Measurements from ENCODE around the gene EVC2. TPM values are rescaled to one million over a fixed set of nuclear protein-coding genes. Genes with fewer than 3 reads are reported as not detected.

Gene EVC2
- total RNA-seq, 1 donor: 9.9 TPM

GRCh38 chr4:5553801-5554200, 154.6 kb downstream of the EVC2 start:
- H3K4me3 ChIP-seq (ENCODE audit: low read depth, low read length): no peak overlapping the region
- peak; percentile 42 for DNase-seq (ENCODE audit: low read depth)
- TF ChIP-seq CTCF (IDR thresholded peaks at IDR 0.05; ENCODE audit: insufficient read depth, low read depth, low read length): no peak

- no peak for DNase-seq (ENCODE audit: low read depth)
- TF ChIP-seq CTCF (IDR thresholded peaks at IDR 0.05; ENCODE audit: insufficient read depth, low read depth, low read length): no peak
- no peak overlapping the region for H3K4me3 ChIP-seq (ENCODE audit: low read depth, low read length)
Measured at GRCh38 chr4:5552451-5552850, 155.9 kb downstream of the EVC2 start.

GRCh38 chr4:5547651-5548249, 160.6 kb downstream of the EVC2 start:
- TF ChIP-seq CTCF (IDR thresholded peaks at IDR 0.05; ENCODE audit: insufficient read depth, low read depth, low read length): no peak
- DNase-seq (ENCODE audit: low read depth): no peak
- no peak overlapping the region for H3K4me3 ChIP-seq (ENCODE audit: low read depth, low read length)

- no peak for DNase-seq (ENCODE audit: low read depth)
- TF ChIP-seq CTCF (IDR thresholded peaks at IDR 0.05; ENCODE audit: insufficient read depth, low read depth, low read length): no peak
- H3K4me3 ChIP-seq (ENCODE audit: low read depth, low read length): no peak overlapping the region
Measured at GRCh38 chr4:5545271-5545670, 163.1 kb downstream of the EVC2 start.

GRCh38 chr4:5544762-5545161, 163.6 kb downstream of the EVC2 start:
- TF ChIP-seq CTCF (IDR thresholded peaks at IDR 0.05; ENCODE audit: insufficient read depth, low read depth, low read length): no peak
- no peak for DNase-seq (ENCODE audit: low read depth)
- no peak overlapping the region for H3K4me3 ChIP-seq (ENCODE audit: low read depth, low read length)

GRCh38 chr4:5543681-5544080, 164.7 kb downstream of the EVC2 start:
- TF ChIP-seq CTCF (IDR thresholded peaks at IDR 0.05; ENCODE audit: insufficient read depth, low read depth, low read length): no peak
- no peak for DNase-seq (ENCODE audit: low read depth)
- H3K4me3 ChIP-seq (ENCODE audit: low read depth, low read length): no peak overlapping the region

- no peak for TF ChIP-seq CTCF (IDR thresholded peaks at IDR 0.05; ENCODE audit: insufficient read depth, low read depth, low read length)
- no peak overlapping the region for H3K4me3 ChIP-seq (ENCODE audit: low read depth, low read length)
- DNase-seq (ENCODE audit: low read depth): no peak
Measured at GRCh38 chr4:5541169-5541568, 167.2 kb downstream of the EVC2 start.

Measured in fibroblast of villous mesenchyme (primary cell).